ENCODE data around the gene NRIP3.

DNA sequence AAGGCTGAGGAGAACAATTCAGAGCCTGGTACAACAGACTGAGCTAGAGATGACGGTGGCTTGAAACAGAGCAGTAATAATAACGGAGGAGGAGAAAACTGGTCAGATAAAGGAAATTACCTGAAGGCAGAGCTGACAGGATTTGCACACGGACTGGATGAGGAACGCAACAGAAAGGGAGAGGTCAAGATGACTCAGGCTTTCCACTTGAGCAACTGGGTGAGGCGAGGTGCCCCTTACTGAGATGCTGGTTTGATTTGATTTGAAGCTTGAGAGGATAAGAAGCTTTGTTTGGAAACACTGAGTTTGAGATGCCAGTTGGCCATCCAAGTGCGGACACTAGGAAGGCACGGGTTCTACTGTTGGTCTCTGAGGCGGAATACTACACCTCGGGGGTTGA, 35.4 kb upstream of the NRIP3 start:
- TF ChIP-seq, protein P1, sequence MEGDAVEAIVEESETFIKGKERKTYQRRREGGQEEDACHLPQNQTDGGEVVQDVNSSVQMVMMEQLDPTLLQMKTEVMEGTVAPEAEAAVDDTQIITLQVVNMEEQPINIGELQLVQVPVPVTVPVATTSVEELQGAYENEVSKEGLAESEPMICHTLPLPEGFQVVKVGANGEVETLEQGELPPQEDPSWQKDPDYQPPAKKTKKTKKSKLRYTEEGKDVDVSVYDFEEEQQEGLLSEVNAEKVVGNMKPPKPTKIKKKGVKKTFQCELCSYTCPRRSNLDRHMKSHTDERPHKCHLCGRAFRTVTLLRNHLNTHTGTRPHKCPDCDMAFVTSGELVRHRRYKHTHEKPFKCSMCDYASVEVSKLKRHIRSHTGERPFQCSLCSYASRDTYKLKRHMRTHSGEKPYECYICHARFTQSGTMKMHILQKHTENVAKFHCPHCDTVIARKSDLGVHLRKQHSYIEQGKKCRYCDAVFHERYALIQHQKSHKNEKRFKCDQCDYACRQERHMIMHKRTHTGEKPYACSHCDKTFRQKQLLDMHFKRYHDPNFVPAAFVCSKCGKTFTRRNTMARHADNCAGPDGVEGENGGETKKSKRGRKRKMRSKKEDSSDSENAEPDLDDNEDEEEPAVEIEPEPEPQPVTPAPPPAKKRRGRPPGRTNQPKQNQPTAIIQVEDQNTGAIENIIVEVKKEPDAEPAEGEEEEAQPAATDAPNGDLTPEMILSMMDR (IDR thresholded peaks at IDR 0.05; ENCODE audit: low read depth, low read length, poor library complexity, severe bottlenecking) = no peak
- no peak for TF ChIP-seq EZH2phosphoT487 (IDR thresholded peaks at IDR 0.05; ENCODE audit: borderline replicate concordance, low read length)

Data from DOHH2 (cell line).